AG09309 (cell line): ENCODE measurements around the gene TJP2.

Experiments
- DNase-seq: peaks from one replicate; pipeline ENCODE4 v3.0.0-alpha.2; 2010; ENCODE audit warnings: low read depth
- H3K4me3 ChIP-seq: 2 replicates; pipeline ENCODE4 v1.5.1; 2011; ENCODE audit warnings: mild to moderate bottlenecking, low read depth, low read length, moderate library complexity; ENCODE audit not compliant: control insufficient read depth
- CTCF ChIP-seq: IDR thresholded peaks from 2 replicates; pipeline ENCODE4 v1.5.1; 2011; ENCODE audit warnings: mild to moderate bottlenecking, low read depth, low read length, inconsistent platforms; ENCODE audit not compliant: insufficient read depth, control insufficient read depth; ENCODE audit errors: missing control alignments

TJP2 gene

DNA sequence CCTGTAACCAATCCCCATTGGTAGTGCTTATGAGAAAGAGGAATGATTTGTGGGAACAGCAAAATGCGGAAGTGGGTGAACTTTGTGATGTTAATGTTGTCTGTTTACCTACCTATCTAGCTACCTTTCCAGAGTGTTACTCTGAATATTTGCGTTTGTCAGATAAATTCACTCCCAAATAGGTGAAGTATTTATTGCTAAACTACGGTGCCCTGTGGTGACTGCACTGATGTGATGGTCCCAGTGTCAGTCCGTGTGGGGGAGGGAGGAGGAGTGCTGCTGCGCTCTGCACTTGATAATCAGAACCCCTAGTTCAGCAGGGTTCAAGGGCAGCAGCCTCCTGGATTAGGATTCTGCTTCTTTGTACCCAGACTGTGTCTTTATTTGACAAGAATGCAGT, 55.3 kb downstream of the TJP2 start:
- H3K4me3 ChIP-seq = no peak overlapping the region
- no peak for TF ChIP-seq CTCF
- DNase-seq = no peak

GRCh38 chr9:69232135-69232534, 58.1 kb downstream of the TJP2 start:
- DNase-seq = no peak
- TF ChIP-seq CTCF = no peak
- no peak overlapping the region for H3K4me3 ChIP-seq

DNA sequence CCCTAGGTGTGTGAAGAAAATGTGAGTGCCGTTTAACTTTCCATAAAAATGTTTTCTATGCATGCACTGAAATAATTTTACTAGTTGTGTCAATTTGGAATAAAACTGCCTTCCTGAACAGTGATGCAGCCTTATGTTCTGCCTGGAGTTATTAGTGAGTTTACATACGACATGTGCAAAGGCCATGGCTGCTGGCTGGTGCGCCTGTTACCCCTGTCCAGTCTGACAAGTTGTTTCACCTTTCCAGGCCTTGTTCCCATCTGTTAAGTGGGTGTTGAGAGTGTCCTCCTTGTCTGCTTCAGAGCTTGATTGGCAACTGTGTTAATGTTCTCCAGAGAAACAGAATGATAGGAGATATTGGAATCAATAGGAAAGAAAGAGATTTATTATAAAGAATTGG, 60.6 kb downstream of the TJP2 start:
- no peak for TF ChIP-seq CTCF
- no peak for DNase-seq
- H3K4me3 ChIP-seq = no peak overlapping the region

DNA sequence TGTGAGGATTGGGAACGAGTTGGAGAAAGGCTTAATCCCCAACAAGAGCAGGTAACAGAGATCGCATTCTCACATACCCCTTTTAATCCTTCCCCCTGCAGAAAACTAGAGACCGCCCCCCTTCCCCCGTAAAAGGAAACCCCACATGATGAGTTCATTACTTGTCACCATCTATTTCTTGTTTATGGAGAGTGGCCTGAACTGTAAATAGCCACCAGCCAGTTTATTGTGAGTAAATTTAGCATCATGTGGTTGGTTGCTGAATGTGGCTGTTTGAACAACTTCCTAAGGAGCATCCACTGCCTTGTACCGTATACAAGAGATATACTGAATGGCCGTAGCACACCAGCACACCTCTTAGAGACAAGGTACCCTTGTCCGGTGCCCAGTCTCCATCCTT, 62.1 kb downstream of the TJP2 start:
- no peak for DNase-seq
- TF ChIP-seq CTCF = no peak
- no peak overlapping the region for H3K4me3 ChIP-seq

GRCh38 chr9:69237702-69238295, 63.7 kb downstream of the TJP2 start:
- no peak for DNase-seq
- no peak for TF ChIP-seq CTCF
- no peak overlapping the region for H3K4me3 ChIP-seq

DNA sequence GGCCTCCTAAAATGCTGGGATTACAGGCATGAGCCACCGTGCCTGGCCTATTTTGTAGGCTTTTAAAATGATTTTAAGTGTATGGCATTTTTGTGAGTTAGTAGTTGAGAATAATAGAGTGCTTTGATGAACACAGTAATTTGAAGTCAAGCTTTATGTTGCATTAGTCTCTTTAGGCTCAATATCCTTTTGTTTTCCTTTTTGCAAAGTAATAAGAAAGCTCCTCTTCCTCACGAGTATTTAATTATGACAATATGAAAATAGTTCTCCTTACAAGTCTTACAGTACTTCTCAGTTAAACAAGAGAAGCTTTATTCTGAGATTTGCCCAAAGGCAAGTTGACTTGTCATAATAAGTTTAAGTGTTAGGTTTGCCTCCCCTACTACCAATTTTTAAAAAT, 69.0 kb downstream of the TJP2 start:
- DNase-seq = no peak
- H3K4me3 ChIP-seq = no peak overlapping the region
- no peak for TF ChIP-seq CTCF

GRCh38 chr9:69246629-69247028, 72.6 kb downstream of the TJP2 start:
- TF ChIP-seq CTCF = no peak
- no peak overlapping the region for H3K4me3 ChIP-seq
- no peak for DNase-seq
